ENCODE measurements around the gene USP19. TPM values are rescaled to one million over a fixed set of nuclear protein-coding genes. Genes with fewer than 3 reads are reported as not detected.

Gene USP19
- total RNA-seq, 1 experiment from 2014 or later = 72.1 TPM

DNA sequence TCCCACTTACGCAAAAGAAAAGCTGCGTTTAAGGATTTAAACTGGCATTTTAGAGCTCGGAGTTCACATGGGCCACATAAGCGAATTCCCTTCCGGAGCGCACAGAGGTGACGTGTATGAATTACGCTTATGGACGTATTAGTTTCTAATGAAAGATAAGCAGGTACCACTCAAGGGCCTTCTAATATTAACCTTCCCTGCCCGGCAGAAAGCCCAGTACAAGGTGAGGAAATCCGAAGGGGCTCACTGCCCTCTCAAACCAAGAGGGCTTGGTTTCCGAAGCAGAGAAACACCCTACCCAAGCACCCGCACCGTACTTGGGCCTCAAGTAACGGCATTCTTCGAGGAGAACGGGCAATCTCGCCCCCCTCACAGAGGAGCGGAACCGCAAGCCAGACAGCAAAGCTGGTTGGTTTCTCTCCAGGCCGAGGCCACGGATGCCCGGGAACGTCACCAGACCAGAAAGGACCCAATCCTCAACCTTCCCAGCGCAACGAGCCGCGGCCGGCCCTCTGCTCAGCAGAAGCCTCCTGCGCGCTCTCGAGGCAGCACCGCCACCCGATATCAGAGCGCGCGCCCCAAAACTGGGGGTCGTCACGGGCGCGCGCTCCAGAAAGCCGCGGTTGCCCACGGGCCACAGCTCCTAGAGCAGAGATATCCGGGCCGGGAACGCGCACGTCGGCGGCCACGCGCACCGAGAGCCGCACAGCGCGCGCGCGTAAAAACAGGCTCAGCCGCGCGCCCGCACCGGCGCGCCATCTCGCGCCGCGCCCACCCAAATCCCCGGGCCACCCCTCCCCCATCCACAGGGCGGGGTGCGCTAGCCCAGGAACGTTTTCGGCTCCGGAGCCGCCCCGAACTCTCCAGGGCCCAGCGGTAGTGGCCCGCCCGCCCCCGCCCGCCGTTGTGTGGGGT, 27.4 kb downstream of the USP19 start:
- peak overlapping the region; percentile 93 for H3K4me2 ChIP-seq
- intact Hi-C loops (cut with micrococcal nuclease; ENCODE audit: unreplicated experiment) = loop anchor here (5.0 kb wide), 1 partner anchor 66 kb away; the partner anchor contains the start of gene IMPDH2
- H3K9me2 ChIP-seq (ENCODE audit: insufficient read depth) = no peaks in the 10 kb centered on the region
- H3F3A ChIP-seq (ENCODE audit: insufficient read depth, low read depth) = peaks cover 29% of the 10 kb centered on the region; the same call in 1 of the 2 replicates
- TSS peak; percentile 81 for BruUV-seq (replicated peaks)
- ChIA-PET POLR2A (ENCODE audit: unreplicated experiment) (interaction anchor here (0.6 to 2.0 kb wide), 19 partner anchors 9 to 905 kb away, joined by 3 to 21 read pairs (median 5); partner anchors contain the start of genes CDC25A, NDUFAF3, RHOA and TCTA), CTCF (interaction anchor here (0.6 to 1.2 kb wide), 7 partner anchors 11 to 105 kb away, joined by 3 to 10 read pairs (median 4); partner anchors contain the start of gene USP19)
- peaks cover 9% of the 10 kb centered on the region for H3K36me3 ChIP-seq (ENCODE audit: low read depth)
- peaks cover 20% of the 10 kb centered on the region for H4K20me1 ChIP-seq (ENCODE audit: insufficient read depth)
- peak; percentile 63 to 67 for DNase-seq
- peaks cover 17% of the 10 kb centered on the region for H3K4me1 ChIP-seq (replicated peaks; ENCODE audit: insufficient read depth)
- H3K4me3 ChIP-seq = peak overlapping the region; percentile 93
- H3K27me3 ChIP-seq (ENCODE audit: insufficient read depth, low read depth) = no peaks in the 10 kb centered on the region
- peak overlapping the region; percentile 80 for H2AFZ ChIP-seq
- H3K9me3 ChIP-seq (ENCODE audit: insufficient read depth, low read depth) = no peaks in the 10 kb centered on the region
- H3K79me2 ChIP-seq (ENCODE audit: low read depth) = peaks cover 51% of the 10 kb centered on the region
- H3K27ac ChIP-seq = peak overlapping the region; percentile 87
- TF ChIP-seq EZH2 (IDR thresholded peaks at IDR 0.05; ENCODE audit: low read depth) = no peak
- TF ChIP-seq, protein P1, sequence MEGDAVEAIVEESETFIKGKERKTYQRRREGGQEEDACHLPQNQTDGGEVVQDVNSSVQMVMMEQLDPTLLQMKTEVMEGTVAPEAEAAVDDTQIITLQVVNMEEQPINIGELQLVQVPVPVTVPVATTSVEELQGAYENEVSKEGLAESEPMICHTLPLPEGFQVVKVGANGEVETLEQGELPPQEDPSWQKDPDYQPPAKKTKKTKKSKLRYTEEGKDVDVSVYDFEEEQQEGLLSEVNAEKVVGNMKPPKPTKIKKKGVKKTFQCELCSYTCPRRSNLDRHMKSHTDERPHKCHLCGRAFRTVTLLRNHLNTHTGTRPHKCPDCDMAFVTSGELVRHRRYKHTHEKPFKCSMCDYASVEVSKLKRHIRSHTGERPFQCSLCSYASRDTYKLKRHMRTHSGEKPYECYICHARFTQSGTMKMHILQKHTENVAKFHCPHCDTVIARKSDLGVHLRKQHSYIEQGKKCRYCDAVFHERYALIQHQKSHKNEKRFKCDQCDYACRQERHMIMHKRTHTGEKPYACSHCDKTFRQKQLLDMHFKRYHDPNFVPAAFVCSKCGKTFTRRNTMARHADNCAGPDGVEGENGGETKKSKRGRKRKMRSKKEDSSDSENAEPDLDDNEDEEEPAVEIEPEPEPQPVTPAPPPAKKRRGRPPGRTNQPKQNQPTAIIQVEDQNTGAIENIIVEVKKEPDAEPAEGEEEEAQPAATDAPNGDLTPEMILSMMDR (conservative IDR thresholded peaks at IDR 0.05) = no peak

DNA sequence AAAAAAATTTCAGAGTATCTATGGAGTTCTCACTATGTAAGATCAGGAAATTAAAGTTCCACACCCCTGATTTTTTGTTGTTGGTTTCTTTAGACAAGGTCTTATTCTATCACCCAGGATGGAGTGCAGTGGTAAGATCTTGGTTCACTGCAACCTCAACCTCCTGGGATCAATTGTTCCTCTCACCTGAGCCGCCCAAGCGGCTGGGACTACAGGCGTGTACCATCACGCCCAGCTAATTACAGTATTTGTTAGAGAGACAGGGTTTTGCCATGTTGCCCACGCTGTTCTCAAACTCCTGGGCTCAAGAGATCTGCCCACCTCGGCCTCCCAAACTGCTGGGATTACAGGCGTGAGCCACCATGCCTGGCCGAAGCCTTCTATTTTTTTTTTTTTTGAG, 39.2 kb downstream of the USP19 start:
- no peaks in the 10 kb centered on the region for H3K27me3 ChIP-seq (ENCODE audit: insufficient read depth, low read depth)
- no peak for TF ChIP-seq EZH2 (IDR thresholded peaks at IDR 0.05; ENCODE audit: low read depth)
- TF ChIP-seq, protein P1 (conservative IDR thresholded peaks at IDR 0.05) = no peak
- no peaks in the 10 kb centered on the region for H3K9me2 ChIP-seq (ENCODE audit: insufficient read depth)
- no peak overlapping the region for H3K27ac ChIP-seq
- peaks cover 56% of the 10 kb centered on the region for H4K20me1 ChIP-seq (ENCODE audit: insufficient read depth)
- intact Hi-C loops (cut with micrococcal nuclease; ENCODE audit: unreplicated experiment) = no loop called here
- H3K79me2 ChIP-seq (ENCODE audit: low read depth) = peaks cover 71% of the 10 kb centered on the region
- H3K36me3 ChIP-seq (ENCODE audit: low read depth) = no peaks in the 10 kb centered on the region
- H3K4me3 ChIP-seq = no peak overlapping the region
- ChIA-PET CTCF (no interaction called here), POLR2A (ENCODE audit: unreplicated experiment) (no interaction called here)
- no peak overlapping the region for H2AFZ ChIP-seq
- BruUV-seq (replicated peaks) = no TSS peak
- H3K4me2 ChIP-seq = no peak overlapping the region
- H3F3A ChIP-seq (ENCODE audit: insufficient read depth, low read depth) = no peaks in the 10 kb centered on the region
- no peaks in the 10 kb centered on the region for H3K4me1 ChIP-seq (replicated peaks; ENCODE audit: insufficient read depth)
- no peak for DNase-seq
- no peaks in the 10 kb centered on the region for H3K9me3 ChIP-seq (ENCODE audit: insufficient read depth, low read depth)

DNA sequence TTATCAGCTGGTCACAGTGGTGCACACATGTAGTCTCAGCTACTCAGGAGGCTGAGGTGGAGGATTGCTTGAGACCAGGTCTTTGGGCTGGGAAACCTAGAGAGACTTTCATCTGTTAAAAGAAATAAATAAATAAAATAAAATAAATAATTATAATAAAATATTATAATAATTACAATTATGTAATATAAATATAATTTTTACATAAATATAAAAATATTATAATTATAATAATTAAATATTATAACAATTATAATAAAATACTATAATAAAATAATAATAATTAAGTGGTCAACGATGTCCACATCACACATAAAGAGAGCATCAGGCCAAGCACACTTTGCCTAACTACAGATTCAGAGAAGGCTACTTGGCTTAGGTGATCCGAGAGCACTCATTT, 41.4 kb downstream of the USP19 start:
- Histone ChIP-seq H3K27me3 (ENCODE audit: insufficient read depth, low read depth) (no peaks in the 10 kb centered on the region), H3F3A (ENCODE audit: insufficient read depth, low read depth) (no peaks in the 10 kb centered on the region), H3K27ac (no peak overlapping the region), H3K4me3 (no peak overlapping the region), H3K79me2 (ENCODE audit: low read depth) (peaks cover 54% of the 10 kb centered on the region), H3K36me3 (ENCODE audit: low read depth) (no peaks in the 10 kb centered on the region), H3K9me3 (ENCODE audit: insufficient read depth, low read depth) (no peaks in the 10 kb centered on the region), H3K4me1 (replicated peaks; ENCODE audit: insufficient read depth) (no peaks in the 10 kb centered on the region), H4K20me1 (ENCODE audit: insufficient read depth) (peaks cover 47% of the 10 kb centered on the region), H3K9me2 (ENCODE audit: insufficient read depth) (no peaks in the 10 kb centered on the region), H2AFZ (no peak overlapping the region), H3K4me2 (no peak overlapping the region)
- TF ChIP-seq, protein P1 (conservative IDR thresholded peaks at IDR 0.05) = no peak
- no TSS peak for BruUV-seq (replicated peaks)
- intact Hi-C loops (cut with micrococcal nuclease; ENCODE audit: unreplicated experiment) = no loop called here
- no peak for DNase-seq
- ChIA-PET POLR2A (ENCODE audit: unreplicated experiment) (no interaction called here), CTCF (interaction anchor here (0.7 kb wide), 1 partner anchor 35 kb away, joined by 13 read pairs; no protein-coding TSS in a partner anchor)
